ENCODE measurements around the gene CEP112. TPM values are rescaled to one million over a fixed set of nuclear protein-coding genes. Genes with fewer than 3 reads are reported as not detected.

CEP112 gene
- total RNA-seq, 1 donor from 2014 or later, result 20.1 TPM

DNA sequence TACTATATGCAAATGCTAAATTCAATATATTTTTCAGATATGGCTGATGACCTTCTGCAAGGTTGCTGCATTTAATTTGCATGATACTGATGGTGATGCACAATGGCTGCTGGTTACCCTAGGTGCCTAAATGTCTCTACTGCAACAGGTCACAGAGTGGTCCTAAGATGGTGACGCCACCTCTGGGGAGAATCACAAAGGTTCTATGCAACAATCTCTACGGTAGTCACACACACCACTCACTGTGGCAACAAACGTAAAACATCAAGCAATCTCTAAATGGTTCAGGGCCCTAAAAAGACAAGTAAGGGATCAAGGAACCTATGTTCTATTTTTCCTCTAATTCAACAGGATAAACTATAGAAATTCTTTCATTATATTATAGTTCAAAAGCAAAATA, 293.3 kb downstream of the CEP112 start:
- intact Hi-C loops (cut with DNase I), result no loop called here
- Histone ChIP-seq H3K9me3 (no peaks in the 10 kb centered on the region), H3K27ac (no peak overlapping the region), H3K36me3 (no peaks in the 10 kb centered on the region), H3K4me3 (no peak overlapping the region), H3K4me1 (no peaks in the 10 kb centered on the region), H3K27me3 (no peaks in the 10 kb centered on the region)
- DNase-seq (ENCODE audit: extremely low spot score in 2 of 2), result no peak
- TF ChIP-seq, protein P1, sequence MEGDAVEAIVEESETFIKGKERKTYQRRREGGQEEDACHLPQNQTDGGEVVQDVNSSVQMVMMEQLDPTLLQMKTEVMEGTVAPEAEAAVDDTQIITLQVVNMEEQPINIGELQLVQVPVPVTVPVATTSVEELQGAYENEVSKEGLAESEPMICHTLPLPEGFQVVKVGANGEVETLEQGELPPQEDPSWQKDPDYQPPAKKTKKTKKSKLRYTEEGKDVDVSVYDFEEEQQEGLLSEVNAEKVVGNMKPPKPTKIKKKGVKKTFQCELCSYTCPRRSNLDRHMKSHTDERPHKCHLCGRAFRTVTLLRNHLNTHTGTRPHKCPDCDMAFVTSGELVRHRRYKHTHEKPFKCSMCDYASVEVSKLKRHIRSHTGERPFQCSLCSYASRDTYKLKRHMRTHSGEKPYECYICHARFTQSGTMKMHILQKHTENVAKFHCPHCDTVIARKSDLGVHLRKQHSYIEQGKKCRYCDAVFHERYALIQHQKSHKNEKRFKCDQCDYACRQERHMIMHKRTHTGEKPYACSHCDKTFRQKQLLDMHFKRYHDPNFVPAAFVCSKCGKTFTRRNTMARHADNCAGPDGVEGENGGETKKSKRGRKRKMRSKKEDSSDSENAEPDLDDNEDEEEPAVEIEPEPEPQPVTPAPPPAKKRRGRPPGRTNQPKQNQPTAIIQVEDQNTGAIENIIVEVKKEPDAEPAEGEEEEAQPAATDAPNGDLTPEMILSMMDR (IDR thresholded peaks at IDR 0.05), result no peak
- TF ChIP-seq POLR2AphosphoS5 (IDR thresholded peaks at IDR 0.05; ENCODE audit: insufficient read depth in 1 of 2, low read depth in 1 of 2), result no peak
- TF ChIP-seq POLR2A (IDR thresholded peaks at IDR 0.05), result no peak

DNA sequence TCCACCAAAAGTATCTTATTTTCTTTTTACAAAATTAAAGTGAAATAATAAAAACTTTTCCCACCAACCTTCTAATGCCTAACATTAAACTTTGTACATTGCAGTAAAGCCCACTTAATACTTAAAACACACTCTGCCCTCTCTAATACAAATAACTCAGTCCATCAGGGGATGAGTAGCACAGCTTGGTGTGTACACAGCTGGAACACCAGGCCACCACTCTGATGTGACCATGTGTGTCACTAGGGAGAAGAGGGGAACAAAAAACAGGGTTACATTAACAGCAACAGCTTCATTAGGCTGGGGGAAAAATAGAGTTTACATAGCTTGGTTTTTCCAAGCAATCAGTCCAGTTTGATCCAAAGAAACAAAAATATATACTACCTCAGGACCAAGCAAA, 295.0 kb downstream of the CEP112 start:
- no peak for DNase-seq (ENCODE audit: extremely low spot score in 2 of 2)
- Histone ChIP-seq H3K27me3 (no peaks in the 10 kb centered on the region), H3K9me3 (no peaks in the 10 kb centered on the region), H3K36me3 (no peaks in the 10 kb centered on the region), H3K4me1 (no peaks in the 10 kb centered on the region), H3K4me3 (no peak overlapping the region), H3K27ac (no peak overlapping the region)
- TF ChIP-seq POLR2AphosphoS5 (IDR thresholded peaks at IDR 0.05; ENCODE audit: insufficient read depth in 1 of 2, low read depth in 1 of 2) (no peak), POLR2A (IDR thresholded peaks at IDR 0.05) (no peak)
- TF ChIP-seq, protein P1 (IDR thresholded peaks at IDR 0.05), result no peak
- intact Hi-C loops (cut with DNase I), result no loop called here

DNA sequence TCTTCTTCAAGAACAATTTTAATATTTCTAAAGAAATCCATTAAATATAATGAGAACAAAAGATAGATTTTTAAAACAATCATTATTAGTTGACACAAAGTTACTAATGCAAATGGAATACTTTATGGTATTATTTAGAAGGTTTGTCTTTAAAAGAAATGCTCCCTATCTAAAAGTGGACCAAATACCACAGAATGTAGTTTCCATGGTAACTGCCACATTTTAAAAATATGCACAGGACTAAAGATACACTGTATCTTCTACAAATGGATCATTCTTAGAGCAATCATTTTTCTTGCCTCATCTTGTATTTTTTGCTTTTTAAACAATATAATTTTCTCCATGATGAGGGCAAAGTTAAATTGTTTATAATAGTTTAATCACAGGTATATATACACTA, 296.0 kb downstream of the CEP112 start:
- H3K9me3 ChIP-seq, result no peaks in the 10 kb centered on the region
- no peak overlapping the region for H3K27ac ChIP-seq
- no peaks in the 10 kb centered on the region for H3K36me3 ChIP-seq
- no peak for TF ChIP-seq POLR2A (IDR thresholded peaks at IDR 0.05)
- no peak for TF ChIP-seq POLR2AphosphoS5 (IDR thresholded peaks at IDR 0.05; ENCODE audit: insufficient read depth in 1 of 2, low read depth in 1 of 2)
- TF ChIP-seq, protein P1 (IDR thresholded peaks at IDR 0.05), result no peak
- intact Hi-C loops (cut with DNase I), result no loop called here
- H3K27me3 ChIP-seq, result no peaks in the 10 kb centered on the region
- no peak overlapping the region for H3K4me3 ChIP-seq
- H3K4me1 ChIP-seq, result no peaks in the 10 kb centered on the region
- no peak for DNase-seq (ENCODE audit: extremely low spot score in 2 of 2)

DNA sequence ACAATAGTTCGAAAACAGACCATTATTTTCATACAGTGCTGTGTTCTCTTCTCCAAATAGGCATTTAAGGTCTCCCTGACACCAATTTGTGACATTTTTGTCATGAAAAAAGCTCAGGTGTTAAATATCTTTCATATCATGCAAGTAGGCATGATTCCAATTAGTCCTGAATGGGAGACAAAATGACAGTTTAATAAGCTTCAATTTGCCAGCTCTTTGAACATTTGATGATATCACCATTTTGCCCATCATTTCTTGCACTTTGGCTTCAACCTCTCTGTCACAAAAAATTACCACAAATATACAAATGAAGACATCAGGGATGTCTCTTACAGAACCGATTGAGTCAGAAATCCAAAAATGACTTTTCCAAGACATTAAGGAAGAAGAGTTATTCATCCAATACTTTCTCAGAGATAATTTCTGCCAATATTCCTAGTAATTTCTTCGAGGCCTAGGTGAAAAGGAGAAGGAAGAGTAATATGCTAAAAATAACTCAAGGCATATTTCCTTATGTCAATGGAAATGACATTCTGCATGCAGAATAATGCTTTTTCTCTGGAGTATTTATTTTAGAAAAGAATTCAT, 298.1 kb downstream of the CEP112 start:
- Histone ChIP-seq H3K4me3 (no peak overlapping the region), H3K27ac (no peak overlapping the region), H3K4me1 (no peaks in the 10 kb centered on the region), H3K36me3 (no peaks in the 10 kb centered on the region), H3K27me3 (no peaks in the 10 kb centered on the region), H3K9me3 (no peaks in the 10 kb centered on the region)
- intact Hi-C loops (cut with DNase I), result no loop called here
- DNase-seq (ENCODE audit: extremely low spot score in 2 of 2), result no peak
- no peak for TF ChIP-seq POLR2A (IDR thresholded peaks at IDR 0.05)
- TF ChIP-seq POLR2AphosphoS5 (IDR thresholded peaks at IDR 0.05; ENCODE audit: insufficient read depth in 1 of 2, low read depth in 1 of 2), result no peak
- TF ChIP-seq, protein P1 (IDR thresholded peaks at IDR 0.05), result no peak

GRCh38 chr17:65892912-65893377, 299.0 kb downstream of the CEP112 start:
- H3K4me1 ChIP-seq, result no peaks in the 10 kb centered on the region
- TF ChIP-seq POLR2A (IDR thresholded peaks at IDR 0.05), result no peak
- no peak for TF ChIP-seq POLR2AphosphoS5 (IDR thresholded peaks at IDR 0.05; ENCODE audit: insufficient read depth in 1 of 2, low read depth in 1 of 2)
- TF ChIP-seq, protein P1 (IDR thresholded peaks at IDR 0.05), result no peak
- no peak overlapping the region for H3K27ac ChIP-seq
- H3K4me3 ChIP-seq, result no peak overlapping the region
- intact Hi-C loops (cut with DNase I), result no loop called here
- H3K9me3 ChIP-seq, result no peaks in the 10 kb centered on the region
- no peak for DNase-seq (ENCODE audit: extremely low spot score in 2 of 2)
- H3K36me3 ChIP-seq, result no peaks in the 10 kb centered on the region
- no peaks in the 10 kb centered on the region for H3K27me3 ChIP-seq

All from vagina (tissue), 2 donors.